Epithelial cell of proximal tubule (primary cell): ENCODE results near the gene KLKB1. TPM values are rescaled to one million over a fixed set of nuclear protein-coding genes. Genes with fewer than 3 reads are reported as not detected.

ENCODE experiments used
- DNase-seq: peaks from one replicate; pipeline ENCODE4 v3.0.0-alpha.2; 2011; ENCODE audit warnings: low read depth
- H3K4me3 ChIP-seq: 2 replicates; pipeline ENCODE4 v1.5.1; 2011; ENCODE audit warnings: low read depth, mild to moderate bottlenecking, low read length
- CTCF ChIP-seq: conservative IDR thresholded peaks from 2 replicates; pipeline ENCODE4 v1.5.1; 2012; ENCODE audit warnings: low read depth, mild to moderate bottlenecking, low read length
- total RNA-seq: library from RNA; depleted of rRNA; stranded (reverse); fragments of >200 nt; gene quantifications from 2 replicates; pipeline ENCODE4 v1.2.3, GENCODE V29; 2015

Gene KLKB1
- total RNA-seq, 1 donor from 2014 or later, result not detected

- TF ChIP-seq CTCF, result no peak
- DNase-seq, result no peak
- no peak overlapping the region for H3K4me3 ChIP-seq
These were observed 652 bp upstream of the KLKB1 start for GRCh38 chr4:186226521-186227189.

- peak; percentile 16 for DNase-seq
- TF ChIP-seq CTCF, result no peak
These were observed 622 bp downstream of the KLKB1 start for GRCh38 chr4:186227744-186228513.

GRCh38 chr4:186228514-186228894 is 1.2 kb downstream of the KLKB1 start:
- peak overlapping the region; percentile 39 for H3K4me3 ChIP-seq
- no peak for DNase-seq
- TF ChIP-seq CTCF, result no peak

More at GRCh38 chr4:186227744-186228513, 622 bp downstream of the KLKB1 start:
- peak overlapping the region; percentile 39 for H3K4me3 ChIP-seq

- H3K4me3 ChIP-seq, result no peak overlapping the region
- TF ChIP-seq CTCF, result no peak
These were observed 7.1 kb downstream of the KLKB1 start for GRCh38 chr4:186234367-186234766.

GRCh38 chr4:186236126-186236525 is 8.8 kb downstream of the KLKB1 start:
- DNase-seq, result no peak
- TF ChIP-seq CTCF, result no peak
- H3K4me3 ChIP-seq, result no peak overlapping the region

More at GRCh38 chr4:186234367-186234766, 7.1 kb downstream of the KLKB1 start:
- no peak for DNase-seq

- TF ChIP-seq CTCF, result no peak
- no peak for DNase-seq
- no peak overlapping the region for H3K4me3 ChIP-seq
These were observed 13.1 kb downstream of the KLKB1 start for GRCh38 chr4:186240452-186240847.
